CD4-positive, alpha-beta T cell treated with Interleukin-4 for 1 hour (primary cell): Measurements from ENCODE around the gene SREBF1.

Source experiments
- DNase-seq, 2 donors: peaks; one replicate each; pipeline ENCODE4 v3.0.0-alpha.2; 2020 to 2022

Gene SREBF1

GRCh38 chr17:17792037-17792550 lies 44.7 kb downstream of the SREBF1 start:
- peak in 1 of 2 donors; percentile 22 for DNase-seq

GRCh38 chr17:17790637-17791464 lies 45.9 kb downstream of the SREBF1 start:
- DNase-seq = no peak

- DNase-seq = no peak
Observed at GRCh38 chr17:17789828-17790636, 46.8 kb downstream of the SREBF1 start.

- no peak for DNase-seq
Observed at GRCh38 chr17:17789410-17789809, 47.4 kb downstream of the SREBF1 start.

GRCh38 chr17:17788967-17789366 lies 47.8 kb downstream of the SREBF1 start:
- DNase-seq = no peak

GRCh38 chr17:17787568-17787967 lies 49.2 kb downstream of the SREBF1 start:
- DNase-seq = no peak

GRCh38 chr17:17786998-17787397 lies 49.8 kb downstream of the SREBF1 start:
- DNase-seq = no peak

GRCh38 chr17:17785407-17785806 lies 51.4 kb downstream of the SREBF1 start:
- no peak for DNase-seq

- peak in 1 of 2 donors; percentile 23 for DNase-seq
Observed at GRCh38 chr17:17784657-17785267, 52.0 kb downstream of the SREBF1 start.

GRCh38 chr17:17783825-17784656 lies 52.7 kb downstream of the SREBF1 start:
- peak; percentile 23 to 61 for DNase-seq

GRCh38 chr17:17783116-17783824 lies 53.5 kb downstream of the SREBF1 start:
- DNase-seq = peak; percentile 33 to 68

- no peak for DNase-seq
Observed at GRCh38 chr17:17782523-17783115, 54.2 kb downstream of the SREBF1 start.

- DNase-seq = peak; percentile 31 to 51
Observed at GRCh38 chr17:17781591-17782496, 54.9 kb downstream of the SREBF1 start.

GRCh38 chr17:17780922-17781590 lies 55.7 kb downstream of the SREBF1 start:
- no peak for DNase-seq

GRCh38 chr17:17779015-17779611 lies 57.7 kb downstream of the SREBF1 start:
- DNase-seq = no peak

GRCh38 chr17:17778308-17779014 lies 58.3 kb downstream of the SREBF1 start:
- DNase-seq = no peak

GRCh38 chr17:17776889-17777288 lies 59.9 kb downstream of the SREBF1 start:
- DNase-seq = no peak
